GM12875 (cell line): ENCODE results near the gene SLCO1C1.

ENCODE experiments used
- H3K4me3 ChIP-seq: one replicate; pipeline ENCODE4 v1.5.1; 2011; ENCODE audit warnings: low read depth, low read length, control low read depth
- CTCF ChIP-seq: IDR thresholded peaks from 2 replicates; pipeline ENCODE4 v1.5.1; 2011; ENCODE audit warnings: low read depth, mild to moderate bottlenecking, control low read depth, inconsistent platforms, low read length, moderate library complexity, borderline replicate concordance; ENCODE audit not compliant: insufficient read depth

Gene SLCO1C1

GRCh38 chr12:20695232-20695631 lies at the start of gene SLCO1C1:
Gene SLCO1C1 (plus strand): TSS chr12:20695332. CDS start chr12:20699577, 4,245 bp downstream.
- TF ChIP-seq CTCF: no peak
- no peak within 1 kb of the TSS for H3K4me3 ChIP-seq

GRCh38 chr12:20646239-20646827 lies 48.8 kb upstream of the SLCO1C1 start:
- TF ChIP-seq CTCF: peak; percentile 30; the same call in 1 of the 2 replicates
- no peak overlapping the region for H3K4me3 ChIP-seq

- TF ChIP-seq CTCF: no peak
- no peak overlapping the region for H3K4me3 ChIP-seq
Measured at GRCh38 chr12:20653871-20654270, 41.3 kb upstream of the SLCO1C1 start.

- no peak overlapping the region for H3K4me3 ChIP-seq
- TF ChIP-seq CTCF: no peak
Measured at GRCh38 chr12:20656600-20656999, 38.5 kb upstream of the SLCO1C1 start.

GRCh38 chr12:20657496-20657895 lies 37.6 kb upstream of the SLCO1C1 start:
- H3K4me3 ChIP-seq: no peak overlapping the region
- TF ChIP-seq CTCF: no peak

- no peak for TF ChIP-seq CTCF
Measured at GRCh38 chr12:20681334-20681733, 13.8 kb upstream of the SLCO1C1 start.

GRCh38 chr12:20696181-20696905 lies 1.2 kb downstream of the SLCO1C1 start:
- no peak overlapping the region for H3K4me3 ChIP-seq
- TF ChIP-seq CTCF: no peak

More at GRCh38 chr12:20681334-20681733, 13.8 kb upstream of the SLCO1C1 start:
- H3K4me3 ChIP-seq: no peak overlapping the region
